Stimulated activated CD8-positive, alpha-beta memory T cell treated with anti-CD3 and anti-CD28 coated beads, Interleukin-4, amount 100 ng/mL, for 4 hours (primary cell): ENCODE results near the gene NOL4L.

Experiments
- DNase-seq, 2 donors: peaks; one replicate each; pipeline ENCODE4 v3.0.0-alpha.2; 2020; ENCODE audit warnings: low read depth in 2 of 2, low spot score in 1 of 2

The NOL4L gene

DNA sequence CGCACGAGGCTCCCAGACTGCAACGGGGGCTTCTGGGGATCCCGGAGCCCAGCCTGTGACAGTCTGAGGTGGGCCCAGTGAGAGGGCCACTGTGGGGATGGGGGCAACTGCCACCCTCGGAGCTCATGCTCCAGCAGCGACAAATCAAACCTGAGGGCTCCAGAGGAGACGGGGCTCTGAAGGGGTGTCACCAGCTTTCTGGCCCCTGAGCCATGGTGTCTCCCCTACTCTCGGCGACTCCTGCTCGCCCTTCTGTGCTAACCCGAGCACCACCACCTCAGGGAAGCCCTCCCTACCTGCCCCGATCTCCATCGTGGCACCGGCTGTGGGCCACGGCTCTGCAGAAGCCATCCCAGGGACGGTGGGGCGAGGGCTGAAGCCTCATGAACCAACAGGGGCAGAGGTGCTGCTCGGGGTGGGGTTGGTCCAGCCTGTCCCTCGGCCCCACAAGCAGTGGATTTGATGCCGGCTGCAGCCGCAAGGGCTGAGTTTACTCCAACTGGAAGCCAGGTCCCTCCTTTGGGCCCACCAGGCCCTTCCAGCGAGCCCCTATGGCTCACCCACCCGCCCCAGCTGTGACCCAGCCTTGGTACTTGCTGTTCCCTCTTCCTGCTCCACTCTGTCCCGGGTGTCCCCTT, 124.3 kb downstream of the NOL4L start:
- DNase-seq, result no peak

GRCh38 chr20:32460231-32460630, 124.9 kb downstream of the NOL4L start:
- no peak for DNase-seq

- DNase-seq, result no peak
Measured at GRCh38 chr20:32458837-32459220, 126.3 kb downstream of the NOL4L start.

DNA sequence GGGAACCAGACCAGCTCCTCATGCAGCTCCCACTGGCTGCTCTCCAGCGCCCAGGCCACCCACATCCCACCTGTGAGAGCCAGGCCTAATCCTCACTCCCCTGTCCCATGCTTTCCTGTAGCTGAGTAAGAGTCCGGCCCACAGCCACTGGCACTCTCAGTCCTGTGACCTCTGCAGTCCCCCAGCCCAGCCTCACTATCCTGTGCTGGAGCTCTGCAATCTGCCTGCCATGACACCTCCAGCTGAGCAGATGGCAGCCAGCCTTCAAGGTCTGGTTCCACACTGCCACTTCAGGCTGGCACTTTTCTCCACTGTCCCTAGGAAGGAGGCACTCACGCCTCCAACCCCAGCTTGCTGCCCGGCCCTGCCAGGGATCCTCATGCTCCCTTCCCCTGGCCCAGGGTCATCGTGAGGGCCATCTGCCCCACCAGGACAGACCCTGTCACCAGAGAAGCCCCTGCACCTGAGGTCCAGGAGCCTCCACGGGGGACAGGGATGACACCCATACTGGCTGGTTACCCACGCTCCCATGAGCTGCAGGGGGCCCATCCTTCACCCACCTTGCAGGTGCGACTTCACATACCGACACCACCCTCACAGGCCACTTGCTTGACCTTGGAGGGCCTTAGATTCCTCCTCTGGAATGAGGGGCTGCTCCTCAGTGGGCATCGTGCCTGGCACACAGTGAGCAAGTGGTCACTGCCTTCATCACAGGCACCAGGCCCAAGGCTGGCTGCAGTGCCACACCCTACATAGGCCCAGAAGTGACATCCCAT, 126.9 kb downstream of the NOL4L start:
- no peak for DNase-seq

DNA sequence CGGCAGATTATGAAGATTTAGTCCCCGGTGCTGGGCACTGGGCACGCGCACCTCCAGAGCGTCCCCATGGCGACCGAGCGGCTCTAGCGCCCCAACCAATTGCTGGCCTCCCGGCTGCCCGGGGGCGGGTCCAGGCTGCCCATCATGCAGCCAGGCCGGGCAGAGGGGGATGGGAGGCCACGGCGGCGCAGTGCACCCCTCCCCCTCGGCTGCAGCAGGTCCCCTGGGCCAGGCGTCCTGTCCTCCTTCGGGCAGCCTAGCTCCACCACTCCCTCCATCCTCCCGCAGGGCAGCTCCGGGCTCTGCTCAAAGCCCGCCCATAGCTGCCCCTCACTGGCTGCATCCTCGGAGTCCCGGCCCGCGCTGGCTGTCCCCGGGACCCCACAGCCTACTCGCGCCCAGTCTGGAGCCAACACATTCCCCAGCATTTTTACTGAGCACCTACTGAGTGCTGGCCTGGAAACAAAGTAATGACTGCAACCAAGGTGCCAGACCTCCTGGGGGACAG, 127.6 kb downstream of the NOL4L start:
- DNase-seq, result no peak

GRCh38 chr20:32456869-32457478, 128.2 kb downstream of the NOL4L start:
- no peak for DNase-seq

GRCh38 chr20:32455901-32456701, 129.0 kb downstream of the NOL4L start:
- DNase-seq, result no peak

GRCh38 chr20:32455171-32455900, 129.8 kb downstream of the NOL4L start:
- DNase-seq, result no peak

- no peak for DNase-seq
Measured at GRCh38 chr20:32454164-32455145, 130.7 kb downstream of the NOL4L start.

- DNase-seq, result no peak
Measured at GRCh38 chr20:32453467-32454163, 131.5 kb downstream of the NOL4L start.

DNA sequence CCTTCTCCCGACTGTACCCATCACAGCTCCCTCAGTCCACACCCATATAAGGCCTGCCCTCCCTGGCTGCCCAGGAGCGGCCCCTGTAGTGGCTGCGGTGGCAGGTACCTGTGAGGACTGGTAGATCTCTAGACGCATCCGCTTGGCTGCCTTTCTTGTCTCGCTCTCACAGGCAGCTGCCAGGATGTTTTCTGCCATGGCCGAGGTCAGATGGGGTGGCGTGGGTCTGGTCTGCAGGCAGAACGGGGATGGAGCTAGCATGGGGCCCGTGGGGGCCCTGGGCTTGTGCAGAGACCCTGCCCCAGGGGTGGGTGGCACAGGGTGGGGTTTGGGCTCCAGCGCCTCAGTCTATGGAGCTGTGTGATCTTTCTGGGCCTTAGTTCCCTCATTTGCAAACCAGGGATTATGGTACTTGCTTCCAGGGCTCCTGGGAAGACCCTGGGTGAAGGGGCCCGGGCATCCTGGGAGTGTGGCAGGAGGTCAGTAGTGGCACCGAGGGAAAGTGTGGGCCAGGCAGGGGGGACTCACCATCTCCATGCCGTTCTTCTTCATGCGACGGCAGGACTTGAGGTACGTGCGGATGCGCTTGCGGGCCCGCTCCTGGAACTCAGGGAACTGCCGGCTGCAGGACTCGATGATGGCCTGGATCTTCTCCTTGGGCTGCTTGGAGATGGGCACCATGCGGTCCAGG, 132.2 kb downstream of the NOL4L start:
- no peak for DNase-seq

DNA sequence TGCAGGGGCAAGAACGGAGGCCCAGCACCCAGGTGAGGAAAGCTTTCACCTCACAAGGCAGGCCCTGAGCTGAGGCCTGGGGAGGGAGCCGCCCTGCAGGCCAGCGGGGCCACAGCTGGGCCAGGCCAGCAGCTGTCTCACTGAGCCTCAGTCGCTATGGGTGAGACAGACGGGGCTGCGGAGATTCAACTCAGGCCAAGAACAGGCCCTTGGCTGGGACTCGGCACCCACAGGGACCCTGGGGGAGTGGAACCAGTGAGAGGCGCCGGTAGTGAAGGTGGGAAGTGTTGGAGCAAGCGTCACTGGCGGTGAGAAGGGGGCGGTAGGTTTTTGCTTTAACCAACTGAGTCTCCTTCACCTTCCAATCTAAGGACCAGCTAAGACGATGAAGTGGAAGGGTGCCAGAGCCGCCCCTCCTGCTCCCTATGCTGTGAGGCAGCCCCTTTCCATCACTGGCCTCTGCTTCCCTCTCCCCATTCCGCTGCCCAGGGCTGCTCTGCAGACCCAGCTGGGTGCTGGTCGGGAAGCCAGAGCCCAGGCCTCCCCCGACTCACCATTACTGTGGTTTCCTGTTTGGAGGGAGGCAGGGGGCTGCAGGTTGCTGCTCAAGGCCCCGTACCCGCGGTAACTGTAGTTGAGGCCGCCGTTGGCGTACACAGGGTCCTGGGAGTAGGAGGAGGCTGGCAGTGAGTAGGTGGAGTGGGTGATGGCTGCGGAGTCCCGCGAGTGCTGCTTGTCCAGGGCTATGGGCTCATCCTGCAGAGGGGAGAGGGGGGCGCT, 133.3 kb downstream of the NOL4L start:
- DNase-seq, result no peak

- no peak for DNase-seq
Measured at GRCh38 chr20:32451340-32451681, 133.8 kb downstream of the NOL4L start.

DNA sequence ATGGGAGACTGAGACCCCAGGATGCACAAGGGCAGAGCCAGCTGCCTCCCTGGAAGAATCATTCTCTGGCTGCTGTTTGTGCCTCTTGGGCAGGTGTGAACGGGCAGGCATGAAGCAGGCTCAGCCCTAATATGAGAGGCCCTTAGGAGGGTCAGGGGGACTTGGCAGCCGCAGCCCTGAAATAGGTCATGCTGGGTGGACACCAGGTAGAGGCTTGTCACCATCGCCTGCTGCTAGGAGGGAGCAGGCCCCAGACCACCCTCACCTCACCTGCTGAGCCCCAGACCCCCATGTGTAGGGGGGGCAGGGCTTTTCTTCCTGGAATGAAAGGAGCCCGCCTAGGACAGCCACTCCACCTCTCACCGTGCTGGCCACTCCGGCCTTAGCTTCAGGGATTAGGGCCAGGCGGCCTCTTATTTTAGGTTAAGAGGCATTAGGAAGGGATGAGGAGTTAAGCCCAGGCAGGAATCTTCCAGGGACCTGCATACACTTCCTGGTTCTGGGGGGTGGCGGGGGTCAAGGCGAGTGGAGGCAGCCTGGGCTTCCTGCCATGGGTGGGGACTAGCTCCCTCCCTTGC, 134.6 kb downstream of the NOL4L start:
- no peak for DNase-seq

- DNase-seq, result no peak
Measured at GRCh38 chr20:32449890-32450401, 135.2 kb downstream of the NOL4L start.

- DNase-seq, result no peak
Measured at GRCh38 chr20:32449057-32449889, 135.9 kb downstream of the NOL4L start.
